ENCODE measurements around the gene PNMA8C.
A peak's percentile ranks its signal among the peaks of the same experiment; 100 is the strongest.
"Not testable (repeated sequence)": the region's sequence is repeated elsewhere in the genome, so short reads cannot be mapped to it uniquely, and the experiment has no call there.

Gene PNMA8C

GRCh38 chr19:46411925-46412649 is 16.6 kb downstream of the PNMA8C start:
- no peak overlapping the region for H3K27ac Mint-ChIP-seq
- no peaks in the 10 kb centered on the region for H3K36me3 Mint-ChIP-seq
- no peak overlapping the region for H3K4me3 Mint-ChIP-seq
- no peak for DNase-seq
- H3K9me3 Mint-ChIP-seq = no peaks in the 10 kb centered on the region
- CTCF ChIA-PET = interaction anchor here (1.2 kb wide), 1 partner anchor 10 kb away, joined by 3 read pairs; no protein-coding TSS in a partner anchor
- peaks cover 6% of the 10 kb centered on the region for H3K4me1 Mint-ChIP-seq
- H3K27me3 Mint-ChIP-seq = peaks cover 100% of the 10 kb centered on the region

- no peak overlapping the region for H3K27ac Mint-ChIP-seq
- no peak overlapping the region for H3K4me3 Mint-ChIP-seq
- peaks cover 100% of the 10 kb centered on the region for H3K27me3 Mint-ChIP-seq
- no peaks in the 10 kb centered on the region for H3K36me3 Mint-ChIP-seq
- no peaks in the 10 kb centered on the region for H3K9me3 Mint-ChIP-seq
- H3K4me1 Mint-ChIP-seq = peaks cover 4% of the 10 kb centered on the region
- no peak for DNase-seq
- CTCF ChIA-PET = interaction anchor here (1.2 kb wide), 1 partner anchor 10 kb away, joined by 3 read pairs; no protein-coding TSS in a partner anchor
Measured at GRCh38 chr19:46411088-46411924, 17.4 kb downstream of the PNMA8C start.

GRCh38 chr19:46410205-46411087 is 18.3 kb downstream of the PNMA8C start:
- Mint-ChIP-seq H3K27me3 (peaks cover 100% of the 10 kb centered on the region), H3K4me3 (no peak overlapping the region), H3K9me3 (no peaks in the 10 kb centered on the region), H3K27ac (no peak overlapping the region), H3K4me1 (peaks cover 4% of the 10 kb centered on the region), H3K36me3 (no peaks in the 10 kb centered on the region)
- no peak for DNase-seq
- CTCF ChIA-PET = interaction anchor here (1.2 kb wide), 1 partner anchor 9 kb away, joined by 3 read pairs; no protein-coding TSS in a partner anchor

GRCh38 chr19:46409191-46409590 is 19.5 kb downstream of the PNMA8C start:
- CTCF ChIA-PET = no interaction called here
- Mint-ChIP-seq H3K36me3 (peaks cover 2% of the 10 kb centered on the region), H3K9me3 (no peaks in the 10 kb centered on the region), H3K27me3 (peaks cover 100% of the 10 kb centered on the region), H3K27ac (no peak overlapping the region), H3K4me1 (peaks cover 10% of the 10 kb centered on the region), H3K4me3 (no peak overlapping the region)
- no peak for DNase-seq

- CTCF ChIA-PET = no interaction called here
- H3K27me3 Mint-ChIP-seq = peaks cover 100% of the 10 kb centered on the region
- H3K9me3 Mint-ChIP-seq = no peaks in the 10 kb centered on the region
- H3K36me3 Mint-ChIP-seq = peaks cover 2% of the 10 kb centered on the region
- H3K27ac Mint-ChIP-seq = no peak overlapping the region
- no peak overlapping the region for H3K4me3 Mint-ChIP-seq
- DNase-seq = no peak
- H3K4me1 Mint-ChIP-seq = peaks cover 13% of the 10 kb centered on the region
Measured at GRCh38 chr19:46408664-46409039, 20.1 kb downstream of the PNMA8C start.

- Mint-ChIP-seq H3K4me1 (peaks cover 13% of the 10 kb centered on the region), H3K9me3 (no peaks in the 10 kb centered on the region), H3K36me3 (peaks cover 2% of the 10 kb centered on the region), H3K27ac (no peak overlapping the region), H3K4me3 (no peak overlapping the region), H3K27me3 (peaks cover 100% of the 10 kb centered on the region)
- CTCF ChIA-PET = no interaction called here
- DNase-seq = no peak
Measured at GRCh38 chr19:46407856-46408663, 20.7 kb downstream of the PNMA8C start.

GRCh38 chr19:46406976-46407375 is 21.8 kb downstream of the PNMA8C start:
- CTCF ChIA-PET = interaction anchor here (0.7 to 1.1 kb wide), 2 partner anchors 49 to 81 kb away, joined by 3 to 4 read pairs; no protein-coding TSS in a partner anchor
- Mint-ChIP-seq H3K4me1 (peaks cover 13% of the 10 kb centered on the region), H3K27ac (no peak overlapping the region), H3K36me3 (peaks cover 2% of the 10 kb centered on the region), H3K4me3 (no peak overlapping the region), H3K27me3 (peaks cover 100% of the 10 kb centered on the region), H3K9me3 (no peaks in the 10 kb centered on the region)
- no peak for DNase-seq

GRCh38 chr19:46404753-46405468 is 23.8 kb downstream of the PNMA8C start:
- peaks cover 13% of the 10 kb centered on the region for H3K4me1 Mint-ChIP-seq
- DNase-seq = no peak
- peaks cover 91% of the 10 kb centered on the region for H3K27me3 Mint-ChIP-seq
- no peaks in the 10 kb centered on the region for H3K9me3 Mint-ChIP-seq
- CTCF ChIA-PET = interaction anchor here (1.4 to 5.0 kb wide), 2 partner anchors 83 to 106 kb away, joined by 3 to 30 read pairs; no protein-coding TSS in a partner anchor
- H3K4me3 Mint-ChIP-seq = no peak overlapping the region
- H3K36me3 Mint-ChIP-seq = peaks cover 2% of the 10 kb centered on the region
- no peak overlapping the region for H3K27ac Mint-ChIP-seq

- DNase-seq = no peak
- H3K27me3 Mint-ChIP-seq = peaks cover 90% of the 10 kb centered on the region
- CTCF ChIA-PET = interaction anchor here (0.6 to 5.0 kb wide), 5 partner anchors 57 to 108 kb away, joined by 3 to 30 read pairs (median 6); partner anchors contain the start of gene PPP5C
- H3K27ac Mint-ChIP-seq = peak overlapping the region; percentile 55
- H3K4me3 Mint-ChIP-seq = no peak overlapping the region
- peaks cover 2% of the 10 kb centered on the region for H3K36me3 Mint-ChIP-seq
- H3K9me3 Mint-ChIP-seq = no peaks in the 10 kb centered on the region
- peaks cover 13% of the 10 kb centered on the region for H3K4me1 Mint-ChIP-seq
Measured at GRCh38 chr19:46404055-46404752, 24.5 kb downstream of the PNMA8C start.

- peaks cover 2% of the 10 kb centered on the region for H3K36me3 Mint-ChIP-seq
- peaks cover 85% of the 10 kb centered on the region for H3K27me3 Mint-ChIP-seq
- CTCF ChIA-PET = interaction anchor here (0.6 to 5.0 kb wide), 7 partner anchors 56 to 106 kb away, joined by 3 to 30 read pairs (median 6); partner anchors contain the start of gene PPP5C
- no peak for DNase-seq
- H3K9me3 Mint-ChIP-seq = no peaks in the 10 kb centered on the region
- H3K27ac Mint-ChIP-seq = no peak overlapping the region
- no peak overlapping the region for H3K4me3 Mint-ChIP-seq
- peaks cover 9% of the 10 kb centered on the region for H3K4me1 Mint-ChIP-seq
Measured at GRCh38 chr19:46402725-46403124, 26.0 kb downstream of the PNMA8C start.

- not testable (repeated sequence) for H3K9me3 Mint-ChIP-seq, H3K36me3 Mint-ChIP-seq, H3K27ac Mint-ChIP-seq, H3K4me1 Mint-ChIP-seq, H3K4me3 Mint-ChIP-seq
- peak; percentile 15 for DNase-seq
- CTCF ChIA-PET = interaction anchor here (0.8 to 3.4 kb wide), 4 partner anchors 26 to 145 kb away, joined by 3 to 17 read pairs (median 4); no protein-coding TSS in a partner anchor
- peaks cover 41% of the 10 kb centered on the region for H3K27me3 Mint-ChIP-seq
Measured at GRCh38 chr19:46397801-46398479, 30.8 kb downstream of the PNMA8C start.

- no peaks in the 10 kb centered on the region for H3K4me1 Mint-ChIP-seq
- no peak overlapping the region for H3K4me3 Mint-ChIP-seq
- peaks cover 17% of the 10 kb centered on the region for H3K36me3 Mint-ChIP-seq
- CTCF ChIA-PET = interaction anchor here (2.1 kb wide), 1 partner anchor 119 kb away, joined by 14 read pairs; no protein-coding TSS in a partner anchor
- no peak overlapping the region for H3K27ac Mint-ChIP-seq
- H3K9me3 Mint-ChIP-seq = peaks cover 3% of the 10 kb centered on the region
- peaks cover 15% of the 10 kb centered on the region for H3K27me3 Mint-ChIP-seq
- no peak for DNase-seq
Measured at GRCh38 chr19:46394402-46394797, 34.3 kb downstream of the PNMA8C start.

Data from activated naive CD4-positive, alpha-beta T cell treated with anti-CD3 and anti-CD28 coated beads, Interleukin-2, amount 10 ng/mL, durations not matched to agents 7 days and 5 days (primary cell).